ENCODE measurements around the gene VWA8.

GRCh38 chr13:41960211-41960636 is 685 bp downstream of the VWA8 start:
- no peak for TF ChIP-seq GATA2 (IDR thresholded peaks at IDR 0.05; ENCODE audit: low read depth, low read length)
- no peak for TF ChIP-seq GATA3 (IDR thresholded peaks at IDR 0.05; ENCODE audit: low read depth, low read length)
